DND-41 (cell line): Measurements from ENCODE around the gene NCS1.

Experiments
- CTCF ChIP-seq: IDR thresholded peaks from 2 replicates; pipeline ENCODE4 v1.5.1; 2012; ENCODE audit warnings: borderline replicate concordance, low read length, moderate library complexity, mild to moderate bottlenecking; ENCODE audit not compliant: poor library complexity, severe bottlenecking; ENCODE audit errors: extremely low read depth
- EZH2 ChIP-seq: IDR thresholded peaks from 3 replicates; pipeline ENCODE4 v1.6.1; 2012; ENCODE audit warnings: borderline replicate concordance, low read depth, mild to moderate bottlenecking, moderate library complexity, low read length, inconsistent platforms; ENCODE audit not compliant: severe bottlenecking

DNA sequence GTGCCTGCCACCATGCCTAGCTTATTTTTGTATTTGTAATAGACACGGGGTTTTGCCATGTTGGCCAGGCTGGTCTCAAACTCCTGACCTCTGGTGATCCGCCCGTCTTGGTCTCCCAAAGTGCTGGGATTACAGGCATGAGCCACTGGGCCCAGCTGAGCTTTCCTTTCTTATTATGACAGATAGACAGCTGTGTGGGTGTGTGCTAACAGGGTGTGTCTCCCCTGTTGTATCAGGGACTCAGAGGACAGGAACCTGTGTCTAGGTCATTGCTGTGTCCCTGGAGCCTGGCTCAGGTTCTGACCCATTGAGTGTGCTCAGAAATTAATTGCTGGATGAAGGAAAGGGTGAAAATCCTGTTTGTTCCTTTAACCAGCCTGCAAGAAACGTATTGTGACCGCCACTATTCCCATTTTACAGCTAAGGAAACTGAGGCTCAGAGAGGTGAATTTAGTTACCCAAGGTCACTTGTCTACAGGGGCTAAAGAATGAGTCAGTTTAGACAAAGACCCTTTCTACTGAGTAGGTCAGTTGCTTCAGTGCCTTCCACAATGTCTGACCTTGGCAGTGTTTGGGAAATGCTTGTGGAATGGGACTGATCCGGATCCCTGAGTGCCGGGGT lies 16.8 kb downstream of the NCS1 start:
- no peak for TF ChIP-seq CTCF
- TF ChIP-seq EZH2: no peak
